H9 (cell line): ENCODE data around the gene ZNF3. TPM values are rescaled to one million over a fixed set of nuclear protein-coding genes. Genes with fewer than 3 reads are reported as not detected.

Experiments used
- DNase-seq: peaks from one replicate; pipeline ENCODE4 v3.0.0-alpha.2; 2017
- H2AFZ ChIP-seq: one replicate; pipeline ENCODE4 v1.6.1; 2013; ENCODE audit warnings: mild to moderate bottlenecking, low read length, control low read depth, moderate library complexity
- H2AK5ac ChIP-seq: 2 replicates; pipeline ENCODE4 v1.6.1; 2013; ENCODE audit warnings: low read length, control low read depth, mixed read lengths; ENCODE audit not compliant: insufficient read length
- H2BK120ac ChIP-seq: one replicate; pipeline ENCODE4 v1.6.1; 2013; ENCODE audit warnings: low read depth, mild to moderate bottlenecking, low read length, control low read depth, inconsistent platforms; ENCODE audit not compliant: poor library complexity, severe bottlenecking
- H2BK12ac ChIP-seq: 2 replicates; pipeline ENCODE4 v1.6.1; 2013; ENCODE audit warnings: low read length, control low read depth, mixed read lengths, low read depth; ENCODE audit not compliant: insufficient read length
- H2BK15ac ChIP-seq: 2 replicates; pipeline ENCODE4 v1.6.1; 2013; ENCODE audit warnings: low read depth, low read length, control low read depth
- H2BK20ac ChIP-seq: one replicate; pipeline ENCODE4 v1.6.1; 2013; ENCODE audit warnings: low read depth, mild to moderate bottlenecking, low read length, control low read depth, inconsistent platforms; ENCODE audit not compliant: poor library complexity, severe bottlenecking
- H2BK5ac ChIP-seq: 2 replicates; pipeline ENCODE4 v1.6.1; 2013; ENCODE audit warnings: low read length, control low read depth, mixed read lengths; ENCODE audit not compliant: insufficient read length
- H3K14ac ChIP-seq: 2 replicates; pipeline ENCODE4 v1.6.1; 2013; ENCODE audit warnings: low read length, control low read depth; ENCODE audit not compliant: insufficient read depth
- H3K18ac ChIP-seq: 2 replicates; pipeline ENCODE4 v1.6.1; 2013; ENCODE audit warnings: low read depth, mild to moderate bottlenecking, mixed read lengths, low read length, control low read depth; ENCODE audit not compliant: insufficient read length
- H3K23ac ChIP-seq: 2 replicates; pipeline ENCODE4 v1.6.1; 2013; ENCODE audit warnings: low read length, control low read depth, mixed read lengths, low read depth; ENCODE audit not compliant: insufficient read length
- H3K23me2 ChIP-seq: 2 replicates; pipeline ENCODE4 v1.6.1; 2013; ENCODE audit warnings: low read depth, mild to moderate bottlenecking, mixed read lengths, low read length, control low read depth; ENCODE audit not compliant: insufficient read length, poor library complexity, severe bottlenecking
- H3K27ac ChIP-seq: 2 replicates; pipeline ENCODE4 v1.5.1; 2013; ENCODE audit warnings: low read length, control low read depth, mixed read lengths, low read depth; ENCODE audit not compliant: insufficient read length
- H3K27me3 ChIP-seq: 2 replicates; pipeline ENCODE4 v1.6.1; 2013; ENCODE audit warnings: low read length, control low read depth, inconsistent platforms; ENCODE audit not compliant: insufficient read depth
- H3K4ac ChIP-seq: 2 replicates; pipeline ENCODE4 v1.6.1; 2013; ENCODE audit warnings: low read depth, mild to moderate bottlenecking, control low read depth, inconsistent platforms, low read length, moderate library complexity
- H3K4me1 ChIP-seq: 2 replicates; pipeline ENCODE4 v1.6.1; 2013; ENCODE audit warnings: low read length, control low read depth, inconsistent platforms; ENCODE audit not compliant: insufficient read depth
- H3K4me2 ChIP-seq: 2 replicates; pipeline ENCODE4 v1.6.1; 2013; ENCODE audit warnings: low read length, control low read depth, mixed read lengths; ENCODE audit not compliant: insufficient read length, insufficient read depth
- H3K56ac ChIP-seq: 2 replicates; pipeline ENCODE4 v1.6.1; 2013; ENCODE audit warnings: low read depth, mild to moderate bottlenecking, mixed read lengths, low read length, control low read depth; ENCODE audit not compliant: insufficient read length
- H3K79me1 ChIP-seq: 2 replicates; pipeline ENCODE4 v1.6.1; 2013; ENCODE audit warnings: low read depth, mild to moderate bottlenecking, moderate library complexity, low read length, control low read depth, inconsistent platforms; ENCODE audit not compliant: insufficient read depth, poor library complexity, severe bottlenecking
- H3K79me2 ChIP-seq: 2 replicates; pipeline ENCODE4 v1.6.1; 2013; ENCODE audit warnings: low read length, control low read depth, inconsistent platforms; ENCODE audit not compliant: insufficient read depth
- H3K9ac ChIP-seq: 2 replicates; pipeline ENCODE4 v1.6.1; 2013; ENCODE audit warnings: low read length, control low read depth, mixed read lengths; ENCODE audit not compliant: insufficient read length; ENCODE audit errors: extremely low read depth
- H3K9me3 ChIP-seq: one replicate; pipeline ENCODE4 v1.6.1; 2013; ENCODE audit warnings: low read depth, low read length, inconsistent platforms; ENCODE audit not compliant: control insufficient read depth
- H3T11ph ChIP-seq: one replicate; pipeline ENCODE4 v1.6.1; 2013; ENCODE audit warnings: mild to moderate bottlenecking, low read length, control low read depth, inconsistent platforms
- H4K20me1 ChIP-seq: one replicate; pipeline ENCODE4 v1.6.1; 2013; ENCODE audit not compliant: control insufficient read depth, insufficient read length, insufficient read depth
- H4K5ac ChIP-seq: 2 replicates; pipeline ENCODE4 v1.6.1; 2013; ENCODE audit warnings: low read depth, mild to moderate bottlenecking, mixed read lengths, low read length, control low read depth; ENCODE audit not compliant: insufficient read length
- H4K8ac ChIP-seq: replicated peaks from 2 replicates; pipeline ENCODE4 v1.6.1; 2013; ENCODE audit warnings: low read length, control low read depth, mixed read lengths, low read depth; ENCODE audit not compliant: insufficient read length
- H4K91ac ChIP-seq: 2 replicates; pipeline ENCODE4 v1.6.1; 2013; ENCODE audit warnings: low read depth, mild to moderate bottlenecking, moderate library complexity, mixed read lengths, low read length, control low read depth; ENCODE audit not compliant: insufficient read length
- H3K27ac Mint-ChIP-seq, 3 experiments: 2 replicates in 2 of 3; 3 replicates in 1 of 3; pipeline ENCODE4 v1.8.0; 2020 to 2021; ENCODE audit warnings: mixed read lengths in 3 of 3, mild to moderate bottlenecking in 1 of 3, moderate library complexity in 1 of 3
- H3K27me3 Mint-ChIP-seq: 2 replicates; pipeline ENCODE4 v1.8.0; 2021; ENCODE audit warnings: low read depth, mild to moderate bottlenecking, moderate library complexity, mixed read lengths
- H3K36me3 Mint-ChIP-seq, 3 experiments: 2 replicates in 2 of 3; 3 replicates in 1 of 3; pipeline ENCODE4 v1.8.0; 2020 to 2021; ENCODE audit warnings: low read depth in 3 of 3, mixed read lengths in 3 of 3; ENCODE audit not compliant: insufficient read depth in 1 of 3
- H3K4me1 Mint-ChIP-seq, 2 experiments: 2 replicates each; pipeline ENCODE4 v1.8.0; 2020; ENCODE audit warnings: mixed read lengths in 2 of 2
- H3K4me3 Mint-ChIP-seq, 2 experiments: 2 replicates in 1 of 2; 3 replicates in 1 of 2; pipeline ENCODE4 v1.8.0; 2020 to 2021; ENCODE audit warnings: mild to moderate bottlenecking in 2 of 2, mixed read lengths in 2 of 2, moderate library complexity in 1 of 2
- H3K9me3 Mint-ChIP-seq, 2 experiments: 2 replicates in 1 of 2; 3 replicates in 1 of 2; pipeline ENCODE4 v1.8.0; 2020; ENCODE audit warnings: mild to moderate bottlenecking in 2 of 2, mixed read lengths in 2 of 2, moderate library complexity in 1 of 2
- CTCF ChIP-seq: fragments of 200-600 bp; sonication (generic); conservative IDR thresholded peaks from 3 replicates; pipeline ENCODE4 v1.8.0; 2021; ENCODE audit warnings: antibody characterized with exemption, mild to moderate bottlenecking
- WGBS: extraction: QIAGEN DNeasy Blood & Tissue Kit; methylation state at CpG from one replicate; pipeline ENCODE4 v1.1.7; 2013; ENCODE audit warnings: missing lambda C conversion rate, low lambda C conversion rate, mixed read lengths; ENCODE audit not compliant: insufficient read length; ENCODE audit errors: extremely low coverage; 5-methylcytosine and 5-hydroxymethylcytosine counted together
- total RNA-seq: library from RNA; stranded (reverse); gene quantifications from 2 replicates; pipeline ENCODE4 v1.2.1, GENCODE V29; 2021

Gene ZNF3
- total RNA-seq, 1 experiment from 2014 or later: 60.4 TPM

DNA sequence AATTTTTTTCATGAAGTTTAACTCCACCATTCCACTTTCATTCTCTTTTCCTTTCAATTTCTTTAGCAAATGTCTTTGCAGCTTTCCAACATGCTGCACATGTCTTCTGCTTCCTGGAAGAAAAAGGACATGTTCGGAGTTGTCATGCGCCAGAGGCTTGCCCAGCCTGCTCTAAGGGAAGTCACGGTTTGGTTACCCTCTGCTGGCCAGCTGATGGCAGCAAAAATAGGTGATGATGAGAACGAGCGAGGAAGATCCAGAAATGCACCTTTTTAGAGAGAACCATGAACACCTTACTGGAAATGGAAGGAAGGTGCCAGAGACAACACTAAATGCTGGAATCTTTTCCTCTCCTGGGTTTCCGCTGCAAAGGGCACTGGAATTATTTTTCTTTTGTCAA is 36.8 kb downstream of the ZNF3 start:
- no peaks in the 10 kb centered on the region for H3K4me1 ChIP-seq
- no peak overlapping the region; a peak in 1 of 5 replicates for H3K4me3 Mint-ChIP-seq
- no peak overlapping the region for H4K5ac ChIP-seq
- H3K79me2 ChIP-seq: no peaks in the 10 kb centered on the region
- no peak overlapping the region for H2BK5ac ChIP-seq
- TF ChIP-seq CTCF: no peak; the same call in 2 of the 3 replicates
- no peak overlapping the region for H3K56ac ChIP-seq
- H3K79me1 ChIP-seq: no peaks in the 10 kb centered on the region
- no peaks in the 10 kb centered on the region for H3K27me3 ChIP-seq
- no peak overlapping the region for H3K4me2 ChIP-seq
- no CpG with 5 or more reads among the region's 6 CpGs for WGBS
- H4K20me1 ChIP-seq: no peaks in the 10 kb centered on the region
- H3K4ac ChIP-seq: no peak overlapping the region
- H3T11ph ChIP-seq: no peak overlapping the region
- H3K23ac ChIP-seq: no peak overlapping the region
- no peak overlapping the region for H3K18ac ChIP-seq
- H2AFZ ChIP-seq: no peak overlapping the region
- peaks cover 10 to 12% of the 10 kb centered on the region in 2 experiments; a peak in 3 of 5 replicates for H3K9me3 Mint-ChIP-seq
- peaks cover 2% of the 10 kb centered on the region for H3K23me2 ChIP-seq
- H2BK120ac ChIP-seq: no peak overlapping the region
- no peak overlapping the region for H2BK15ac ChIP-seq
- no peak overlapping the region for H4K91ac ChIP-seq
- H3K27me3 Mint-ChIP-seq: no peaks in the 10 kb centered on the region; the same call in none of the 2 replicates
- peaks cover 4% of the 10 kb centered on the region for H3K9me3 ChIP-seq
- H3K4me1 Mint-ChIP-seq: peaks cover 15 to 16% of the 10 kb centered on the region in 2 experiments
- H3K36me3 Mint-ChIP-seq: peaks cover 6 to 13% (median 10%) of the 10 kb centered on the region in 3 experiments; a peak in 6 of 7 replicates
- no peak overlapping the region for H3K14ac ChIP-seq
- H4K8ac ChIP-seq: no peak overlapping the region
- H2BK12ac ChIP-seq: no peak overlapping the region
- H3K9ac ChIP-seq: no peak overlapping the region
- no peak overlapping the region for H3K27ac ChIP-seq
- H2AK5ac ChIP-seq: no peak overlapping the region
- H3K27ac Mint-ChIP-seq: peak overlapping the region in 1 of 3 experiments; percentile 84; a peak in 2 of 7 replicates
- DNase-seq: no peak
- no peak overlapping the region for H2BK20ac ChIP-seq
